ENCODE results near the gene GPR84.

DNA sequence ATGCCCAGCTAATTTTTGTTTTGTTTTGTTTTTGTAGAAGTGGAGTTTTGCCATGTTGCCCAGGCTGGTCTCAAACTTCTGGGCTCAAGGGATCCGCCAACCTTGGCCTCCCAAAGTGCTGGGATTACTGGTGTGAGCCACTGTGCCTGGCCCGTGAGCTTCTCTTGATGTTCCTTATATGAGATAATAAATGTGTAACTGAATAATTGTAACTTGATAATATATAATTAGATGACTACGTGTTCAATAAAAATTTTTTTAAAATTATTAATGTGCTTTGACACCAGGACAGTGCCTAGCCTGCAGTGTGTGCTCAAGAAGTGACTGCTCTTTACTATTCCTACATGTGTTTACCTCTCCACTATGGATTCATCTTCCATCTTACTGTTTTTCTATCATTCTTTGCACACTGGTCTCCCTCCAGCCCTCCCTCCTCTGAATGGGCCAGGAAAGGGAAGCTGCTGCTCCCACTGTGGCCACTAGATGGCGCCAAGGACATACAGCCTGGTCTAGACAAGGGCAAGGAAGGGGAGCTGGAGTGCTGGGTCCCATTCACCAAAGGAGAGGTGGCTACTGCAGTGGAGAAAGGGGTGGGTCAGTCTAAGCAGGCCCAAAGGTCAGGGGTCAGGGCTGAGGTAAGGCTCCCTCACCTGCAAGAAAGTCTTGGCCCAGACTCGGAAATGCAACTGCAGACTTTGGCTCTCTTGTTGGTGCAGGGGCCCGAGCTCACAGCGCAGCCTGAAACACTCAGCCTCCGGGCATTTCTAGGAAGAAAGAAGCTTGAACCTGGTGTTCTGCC is 34.9 kb upstream of the GPR84 start:
- TF ChIP-seq GATA2 (IDR thresholded peaks at IDR 0.05; ENCODE audit: low read depth, low read length) (no peak), GATA3 (IDR thresholded peaks at IDR 0.05; ENCODE audit: low read depth, low read length) (no peak)

Data from SH-SY5Y (cell line).